ENCODE measurements around the gene HOXD11.

Gene HOXD11

GRCh38 chr2:176123411-176124109, 16.5 kb downstream of the HOXD11 start:
- H3K9me3 ChIP-seq (ENCODE audit: low read depth, low read length), result no peaks in the 10 kb centered on the region
- H3K9ac ChIP-seq (ENCODE audit: insufficient read length), result peak overlapping the region; percentile 84
- no peak for DNase-seq (ENCODE audit: low read depth, low spot score)
- peaks cover 12% of the 10 kb centered on the region; the same call in 1 of the 2 replicates for H3K36me3 ChIP-seq (ENCODE audit: insufficient read depth, low read length)
- TF ChIP-seq FOXP2 (optimal IDR thresholded peaks at IDR 0.05; ENCODE audit: control extremely low read depth, extremely low read length, insufficient read depth), result no peak
- no peak for TF ChIP-seq POLR2AphosphoS5 (IDR thresholded peaks at IDR 0.05; ENCODE audit: borderline replicate concordance, low read depth, low read length)
- TF ChIP-seq EZH2 (IDR thresholded peaks at IDR 0.05), result no peak
- no peak overlapping the region for H3K27ac ChIP-seq
- peak overlapping the region; percentile 93 for H3K4me3 ChIP-seq

- H3K27ac ChIP-seq, result no peak overlapping the region
- H3K36me3 ChIP-seq (ENCODE audit: insufficient read depth, low read length), result peaks cover 6% of the 10 kb centered on the region; the same call in 1 of the 2 replicates
- no peaks in the 10 kb centered on the region for H3K9me3 ChIP-seq (ENCODE audit: low read depth, low read length)
- no peak for TF ChIP-seq EZH2 (IDR thresholded peaks at IDR 0.05)
- TF ChIP-seq FOXP2 (optimal IDR thresholded peaks at IDR 0.05; ENCODE audit: control extremely low read depth, extremely low read length, insufficient read depth), result no peak
- TF ChIP-seq POLR2AphosphoS5 (IDR thresholded peaks at IDR 0.05; ENCODE audit: borderline replicate concordance, low read depth, low read length), result no peak
- H3K9ac ChIP-seq (ENCODE audit: insufficient read length), result peak overlapping the region; percentile 84
- no peak for DNase-seq (ENCODE audit: low read depth, low spot score)
- H3K4me3 ChIP-seq, result peak overlapping the region; percentile 93
Measured at GRCh38 chr2:176124110-176124946, 17.2 kb downstream of the HOXD11 start.

GRCh38 chr2:176124947-176125771, 18.1 kb downstream of the HOXD11 start:
- Histone ChIP-seq H3K4me3 (no peak overlapping the region), H3K27ac (no peak overlapping the region), H3K36me3 (ENCODE audit: insufficient read depth, low read length) (no peaks in the 10 kb centered on the region), H3K9ac (ENCODE audit: insufficient read length) (no peak overlapping the region), H3K9me3 (ENCODE audit: low read depth, low read length) (no peaks in the 10 kb centered on the region)
- no peak for DNase-seq (ENCODE audit: low read depth, low spot score)
- no peak for TF ChIP-seq EZH2 (IDR thresholded peaks at IDR 0.05)
- TF ChIP-seq FOXP2 (optimal IDR thresholded peaks at IDR 0.05; ENCODE audit: control extremely low read depth, extremely low read length, insufficient read depth), result no peak
- no peak for TF ChIP-seq POLR2AphosphoS5 (IDR thresholded peaks at IDR 0.05; ENCODE audit: borderline replicate concordance, low read depth, low read length)

GRCh38 chr2:176125772-176126054, 18.6 kb downstream of the HOXD11 start:
- Histone ChIP-seq H3K27ac (0 out of 2 replicates have a peak overlapping the region, but pooled peaks have one; percentile 26), H3K36me3 (ENCODE audit: insufficient read depth, low read length) (no peaks in the 10 kb centered on the region), H3K9ac (ENCODE audit: insufficient read length) (no peak overlapping the region), H3K4me3 (no peak overlapping the region), H3K9me3 (ENCODE audit: low read depth, low read length) (no peaks in the 10 kb centered on the region)
- DNase-seq (ENCODE audit: low read depth, low spot score), result no peak
- TF ChIP-seq POLR2AphosphoS5 (IDR thresholded peaks at IDR 0.05; ENCODE audit: borderline replicate concordance, low read depth, low read length), result no peak
- TF ChIP-seq FOXP2 (optimal IDR thresholded peaks at IDR 0.05; ENCODE audit: control extremely low read depth, extremely low read length, insufficient read depth), result no peak

- peak overlapping the region; percentile 89 for H3K4me3 ChIP-seq
- peak overlapping the region; percentile 77 for H3K27ac ChIP-seq
- TF ChIP-seq POLR2AphosphoS5 (IDR thresholded peaks at IDR 0.05; ENCODE audit: borderline replicate concordance, low read depth, low read length) (no peak), FOXP2 (optimal IDR thresholded peaks at IDR 0.05; ENCODE audit: control extremely low read depth, extremely low read length, insufficient read depth) (no peak), EZH2 (IDR thresholded peaks at IDR 0.05) (no peak)
- H3K9me3 ChIP-seq (ENCODE audit: low read depth, low read length), result no peaks in the 10 kb centered on the region
- no peaks in the 10 kb centered on the region for H3K36me3 ChIP-seq (ENCODE audit: insufficient read depth, low read length)
- DNase-seq (ENCODE audit: low read depth, low spot score), result no peak
- H3K9ac ChIP-seq (ENCODE audit: insufficient read length), result peak overlapping the region; percentile 46
Measured at GRCh38 chr2:176126929-176127773, 20.1 kb downstream of the HOXD11 start.

GRCh38 chr2:176127774-176128072, 20.6 kb downstream of the HOXD11 start:
- no peaks in the 10 kb centered on the region for H3K9me3 ChIP-seq (ENCODE audit: low read depth, low read length)
- H3K4me3 ChIP-seq, result peak overlapping the region; percentile 89
- no peak for DNase-seq (ENCODE audit: low read depth, low spot score)
- no peaks in the 10 kb centered on the region for H3K36me3 ChIP-seq (ENCODE audit: insufficient read depth, low read length)
- peak overlapping the region; percentile 7 for H3K9ac ChIP-seq (ENCODE audit: insufficient read length)
- H3K27ac ChIP-seq, result peak overlapping the region; percentile 88
- TF ChIP-seq POLR2AphosphoS5 (IDR thresholded peaks at IDR 0.05; ENCODE audit: borderline replicate concordance, low read depth, low read length) (no peak), FOXP2 (optimal IDR thresholded peaks at IDR 0.05; ENCODE audit: control extremely low read depth, extremely low read length, insufficient read depth) (no peak), EZH2 (IDR thresholded peaks at IDR 0.05) (no peak)

GRCh38 chr2:176128172-176128981, 21.3 kb downstream of the HOXD11 start:
- Histone ChIP-seq H3K27ac (peak overlapping the region; percentile 88), H3K36me3 (ENCODE audit: insufficient read depth, low read length) (no peaks in the 10 kb centered on the region), H3K9me3 (ENCODE audit: low read depth, low read length) (no peaks in the 10 kb centered on the region), H3K4me3 (peak overlapping the region; percentile 89), H3K9ac (ENCODE audit: insufficient read length) (peak overlapping the region; percentile 72)
- TF ChIP-seq FOXP2 (optimal IDR thresholded peaks at IDR 0.05; ENCODE audit: control extremely low read depth, extremely low read length, insufficient read depth) (no peak), POLR2AphosphoS5 (IDR thresholded peaks at IDR 0.05; ENCODE audit: borderline replicate concordance, low read depth, low read length) (peak; percentile 30; the same call in 1 of the 2 replicates)
- DNase-seq (ENCODE audit: low read depth, low spot score), result no peak
